K562 (cell line): Measurements from ENCODE around the gene BIN1. TPM values are rescaled to one million over a fixed set of nuclear protein-coding genes. Genes with fewer than 3 reads are reported as not detected.
A peak's percentile ranks its signal among the peaks of the same experiment; 100 is the strongest.

ENCODE experiments used
- BCL6 ChIP-seq: fragments of 250-450 bp; sonication (Bioruptor Pico); IDR thresholded peaks from 2 replicates; pipeline ENCODE4 v1.4.0; 2020
- BDP1 ChIP-seq: IDR thresholded peaks from 3 replicates; pipeline ENCODE4 v1.6.1; 2011; ENCODE audit not compliant: insufficient read length, insufficient read depth
- CEBPB ChIP-seq: fragments of 450-650 bp; IDR thresholded peaks from 2 replicates; pipeline ENCODE4 v1.6.1; 2016; ENCODE audit warnings: missing genetic modification characterization, missing compliant biosample characterization
- CTBP1 ChIP-seq: fragments of 450-650 bp; IDR thresholded peaks from 2 replicates; pipeline ENCODE4 v1.6.1; 2016; ENCODE audit warnings: borderline replicate concordance
- DNMT1 ChIP-seq: fragments of 450-650 bp; IDR thresholded peaks from 2 replicates; pipeline ENCODE4 v1.6.1; 2016; ENCODE audit warnings: antibody characterized with exemption, mild to moderate bottlenecking
- EHMT2 ChIP-seq: fragments of 450-650 bp; IDR thresholded peaks from 2 replicates; pipeline ENCODE4 v1.6.1; 2018; ENCODE audit warnings: antibody characterized with exemption
- FOXA1 ChIP-seq: fragments of 450-650 bp; IDR thresholded peaks from 2 replicates; pipeline ENCODE4 v1.6.1; 2016; ENCODE audit warnings: mild to moderate bottlenecking, borderline replicate concordance
- GABPA ChIP-seq: fragments of 200-800 bp; sonication (Bioruptor generic); conservative IDR thresholded peaks from 2 replicates; pipeline ENCODE4 v1.6.1; 2016; ENCODE audit warnings: low read depth, missing genetic modification characterization, missing compliant biosample characterization
- HDAC8 ChIP-seq: fragments of 450-650 bp; IDR thresholded peaks from 2 replicates; pipeline ENCODE4 v1.6.1; 2016; ENCODE audit warnings: mild to moderate bottlenecking, missing genetic modification characterization, moderate library complexity, missing compliant biosample characterization
- MBD2 ChIP-seq: sonication (generic); IDR thresholded peaks from 2 replicates; pipeline ENCODE4 v1.6.1; 2016; ENCODE audit warnings: low read depth, borderline replicate concordance
- MEF2A ChIP-seq: IDR thresholded peaks from 2 replicates; pipeline ENCODE4 v1.6.1; 2011; ENCODE audit warnings: low read depth, mild to moderate bottlenecking, low read length, moderate library complexity; ENCODE audit not compliant: control insufficient read depth
- MIER1 ChIP-seq: fragments of 450-650 bp; IDR thresholded peaks from 2 replicates; pipeline ENCODE4 v1.6.1; 2016; ENCODE audit warnings: antibody characterized with exemption, mild to moderate bottlenecking, low read depth
- NCOA1 ChIP-seq: fragments of 450-650 bp; IDR thresholded peaks from 2 replicates; pipeline ENCODE4 v1.6.1; 2016; ENCODE audit warnings: low read depth
- PHB2 ChIP-seq: fragments of 450-650 bp; IDR thresholded peaks from 2 replicates; pipeline ENCODE4 v1.6.1; 2017; ENCODE audit warnings: low read depth
- POLR3A ChIP-seq: IDR thresholded peaks from 2 replicates; pipeline ENCODE4 v1.6.1; 2011; ENCODE audit warnings: borderline replicate concordance, mild to moderate bottlenecking, moderate library complexity; ENCODE audit not compliant: insufficient read length, insufficient read depth; ENCODE audit errors: extremely low read depth
- SAFB ChIP-seq: fragments of 200-400 bp; formaldehyde crosslinking; IDR thresholded peaks from 2 replicates; pipeline ENCODE4 v1.6.1; 2017; ENCODE audit warnings: low read depth, low read length, borderline replicate concordance
- SLC30A9 ChIP-seq: fragments of 250-450 bp; sonication (Bioruptor Pico); IDR thresholded peaks from 2 replicates; pipeline ENCODE4 v1.8.0; 2022; ENCODE audit warnings: mild to moderate bottlenecking, moderate library complexity
- ZBTB17 ChIP-seq: fragments of 450-650 bp; formaldehyde crosslinking; IDR thresholded peaks from 2 replicates; pipeline ENCODE4 v1.4.0; 2020; ENCODE audit warnings: mild to moderate bottlenecking
- ZBTB8A ChIP-seq: fragments of 450-650 bp; IDR thresholded peaks from 2 replicates; pipeline ENCODE4 v1.6.1; 2018; ENCODE audit warnings: mild to moderate bottlenecking, moderate library complexity; ENCODE audit not compliant: partially characterized antibody
- ZFP30 ChIP-seq: fragments of 250-450 bp; sonication (Bioruptor Pico); IDR thresholded peaks from 2 replicates; pipeline ENCODE4 v1.8.0; 2022; ENCODE audit warnings: moderate library complexity, mild to moderate bottlenecking, inconsistent platforms, borderline replicate concordance
- ZNF174 ChIP-seq: fragments of 250-450 bp; sonication (Bioruptor Pico); IDR thresholded peaks from 2 replicates; pipeline ENCODE4 v1.4.0; 2020; ENCODE audit warnings: mild to moderate bottlenecking
- ZNF232 ChIP-seq: sonication (generic); formaldehyde crosslinking; IDR thresholded peaks from 2 replicates; pipeline ENCODE4 v1.8.0; 2022; ENCODE audit warnings: mild to moderate bottlenecking, missing genetic modification reagents
- ZNF79 ChIP-seq: fragments of 250-450 bp; sonication (Bioruptor Pico); IDR thresholded peaks from 2 replicates; pipeline ENCODE4 v1.4.0; 2020; ENCODE audit warnings: low read depth, mild to moderate bottlenecking, moderate library complexity
- ZSCAN29 ChIP-seq: fragments of 450-650 bp; IDR thresholded peaks from 2 replicates; pipeline ENCODE4 v1.6.1; 2017
- polyA plus RNA-seq, 8 experiments: library from polyadenylated mRNA; depleted of rRNA in 4 of 8; stranded (reverse) in 5 of 8; unstranded in 3 of 8; fragments of >200 nt; fragmentation: Nextera tagmentation in 2 of 8; fragmentation: Illumina TruSeq in 1 of 8; extraction: Ambion mirVana in 2 of 8; extraction: Trizol in 1 of 8; gene quantifications; 2 replicates each; pipeline versions ENCODE4 v1.2.1 to v1.2.3, GENCODE V29; 2011 to 2014; ENCODE audit warnings: inconsistent platforms in 1 of 8, missing spikeins in 1 of 8
- total RNA-seq, 7 experiments: library from RNA; depleted of rRNA in 6 of 7; stranded (reverse); fragments of >200 nt in 6 of 7; fragmentation: Illumina TruSeq in 2 of 7; extraction: Trizol in 2 of 7; gene quantifications; 2 replicates each; pipeline versions ENCODE4 v1.2.1 to v1.2.3, GENCODE V29; 2011 to 2021; ENCODE audit warnings: low replicate concordance in 1 of 7
- TF ChIP-seq, protein P1 (sequence below): sonication (generic); formaldehyde crosslinking; IDR thresholded peaks from 2 replicates; pipeline ENCODE4 v1.8.0; 2022; ENCODE audit warnings: mild to moderate bottlenecking, missing genetic modification reagents
- TF ChIP-seq, protein P2 (sequence below): fragments of 250-450 bp; sonication (Bioruptor Pico); IDR thresholded peaks from 2 replicates; pipeline ENCODE4 v1.8.0; 2021; ENCODE audit warnings: moderate library complexity, mild to moderate bottlenecking, inconsistent platforms
- TF ChIP-seq, protein P3 (sequence below): fragments of 250-450 bp; sonication (Bioruptor Pico); IDR thresholded peaks from 2 replicates; pipeline ENCODE4 v1.4.0; 2020; ENCODE audit warnings: borderline replicate concordance

BIN1 gene
- total and polyA plus RNA-seq, 9 of the 15 experiments (the other 6 are each of a cell fraction or from before 2014, with no cell fraction given): 0.04 to 2.8 (median 0.79) TPM; not detected in 1

DNA sequence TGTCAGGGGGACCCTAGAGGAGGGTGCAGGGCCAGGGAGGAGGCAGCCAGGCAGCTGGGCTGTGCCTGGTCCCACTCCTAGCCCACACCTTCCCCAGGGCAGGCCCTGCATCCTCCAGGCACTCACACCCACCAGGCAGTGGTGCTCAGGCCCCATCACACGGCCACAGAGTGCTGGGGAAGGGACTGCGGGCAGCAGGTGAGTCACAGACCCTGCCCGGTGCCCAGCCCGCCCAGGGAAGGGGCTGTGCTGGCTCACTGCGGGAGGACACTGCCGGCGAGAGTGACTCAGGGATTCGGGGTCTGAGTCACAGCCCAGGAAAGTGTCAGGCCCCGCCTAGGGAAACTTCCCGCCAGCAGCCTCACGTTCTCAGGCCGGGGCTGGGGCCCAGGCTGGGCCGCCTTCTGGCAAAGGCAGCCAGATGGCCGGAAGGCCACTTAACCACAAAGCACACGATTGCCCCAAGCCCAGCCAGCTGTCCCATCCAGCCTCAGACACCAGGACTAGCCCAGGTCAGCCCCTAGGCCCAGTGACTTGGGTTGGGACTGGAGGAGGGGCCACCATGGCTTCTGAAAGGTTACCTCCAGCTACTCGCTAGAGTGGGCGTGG, 42.2 kb downstream of the BIN1 start (continued):
- no peak for TF ChIP-seq POLR3A
- TF ChIP-seq PHB2: no peak
- no peak for TF ChIP-seq ZFP30
- peak; percentile 55; the same call in 1 of the 2 replicates for TF ChIP-seq MBD2
- TF ChIP-seq, protein P1, sequence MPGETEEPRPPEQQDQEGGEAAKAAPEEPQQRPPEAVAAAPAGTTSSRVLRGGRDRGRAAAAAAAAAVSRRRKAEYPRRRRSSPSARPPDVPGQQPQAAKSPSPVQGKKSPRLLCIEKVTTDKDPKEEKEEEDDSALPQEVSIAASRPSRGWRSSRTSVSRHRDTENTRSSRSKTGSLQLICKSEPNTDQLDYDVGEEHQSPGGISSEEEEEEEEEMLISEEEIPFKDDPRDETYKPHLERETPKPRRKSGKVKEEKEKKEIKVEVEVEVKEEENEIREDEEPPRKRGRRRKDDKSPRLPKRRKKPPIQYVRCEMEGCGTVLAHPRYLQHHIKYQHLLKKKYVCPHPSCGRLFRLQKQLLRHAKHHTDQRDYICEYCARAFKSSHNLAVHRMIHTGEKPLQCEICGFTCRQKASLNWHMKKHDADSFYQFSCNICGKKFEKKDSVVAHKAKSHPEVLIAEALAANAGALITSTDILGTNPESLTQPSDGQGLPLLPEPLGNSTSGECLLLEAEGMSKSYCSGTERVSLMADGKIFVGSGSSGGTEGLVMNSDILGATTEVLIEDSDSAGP (CRISPR knock-in tag): no peak
- TF ChIP-seq ZNF174 (CRISPR knock-in tag): no peak
- 0 out of 2 replicates have a peak, but pooled peaks have one; percentile 32 for TF ChIP-seq DNMT1
- no peak for TF ChIP-seq SLC30A9
- TF ChIP-seq EHMT2: no peak; the same call in 1 of the 2 replicates
- TF ChIP-seq MIER1: no peak
- TF ChIP-seq CTBP1: peak; percentile 98
- TF ChIP-seq BDP1: no peak
- TF ChIP-seq, protein P2, sequence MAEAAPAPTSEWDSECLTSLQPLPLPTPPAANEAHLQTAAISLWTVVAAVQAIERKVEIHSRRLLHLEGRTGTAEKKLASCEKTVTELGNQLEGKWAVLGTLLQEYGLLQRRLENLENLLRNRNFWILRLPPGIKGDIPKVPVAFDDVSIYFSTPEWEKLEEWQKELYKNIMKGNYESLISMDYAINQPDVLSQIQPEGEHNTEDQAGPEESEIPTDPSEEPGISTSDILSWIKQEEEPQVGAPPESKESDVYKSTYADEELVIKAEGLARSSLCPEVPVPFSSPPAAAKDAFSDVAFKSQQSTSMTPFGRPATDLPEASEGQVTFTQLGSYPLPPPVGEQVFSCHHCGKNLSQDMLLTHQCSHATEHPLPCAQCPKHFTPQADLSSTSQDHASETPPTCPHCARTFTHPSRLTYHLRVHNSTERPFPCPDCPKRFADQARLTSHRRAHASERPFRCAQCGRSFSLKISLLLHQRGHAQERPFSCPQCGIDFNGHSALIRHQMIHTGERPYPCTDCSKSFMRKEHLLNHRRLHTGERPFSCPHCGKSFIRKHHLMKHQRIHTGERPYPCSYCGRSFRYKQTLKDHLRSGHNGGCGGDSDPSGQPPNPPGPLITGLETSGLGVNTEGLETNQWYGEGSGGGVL (CRISPR knock-in tag): no peak
- peak; percentile 24; the same call in 1 of the 2 replicates for TF ChIP-seq ZSCAN29
- no peak; the same call in 1 of the 2 replicates for TF ChIP-seq MEF2A
- TF ChIP-seq ZNF79: no peak
- TF ChIP-seq FOXA1: no peak
- TF ChIP-seq NCOA1: peak; percentile 80; the same call in 1 of the 2 replicates
- no peak for TF ChIP-seq ZNF232 (CRISPR knock-in tag)
- TF ChIP-seq CEBPB: no peak
- TF ChIP-seq BCL6: no peak
- TF ChIP-seq GABPA (tag): peak; percentile 68
- TF ChIP-seq HDAC8 (tag): no peak
- TF ChIP-seq ZBTB17 (CRISPR knock-in tag): peak; percentile 75
- TF ChIP-seq SAFB: no peak; the same call in 1 of the 2 replicates
- TF ChIP-seq ZBTB8A: no peak
- TF ChIP-seq, protein P3, sequence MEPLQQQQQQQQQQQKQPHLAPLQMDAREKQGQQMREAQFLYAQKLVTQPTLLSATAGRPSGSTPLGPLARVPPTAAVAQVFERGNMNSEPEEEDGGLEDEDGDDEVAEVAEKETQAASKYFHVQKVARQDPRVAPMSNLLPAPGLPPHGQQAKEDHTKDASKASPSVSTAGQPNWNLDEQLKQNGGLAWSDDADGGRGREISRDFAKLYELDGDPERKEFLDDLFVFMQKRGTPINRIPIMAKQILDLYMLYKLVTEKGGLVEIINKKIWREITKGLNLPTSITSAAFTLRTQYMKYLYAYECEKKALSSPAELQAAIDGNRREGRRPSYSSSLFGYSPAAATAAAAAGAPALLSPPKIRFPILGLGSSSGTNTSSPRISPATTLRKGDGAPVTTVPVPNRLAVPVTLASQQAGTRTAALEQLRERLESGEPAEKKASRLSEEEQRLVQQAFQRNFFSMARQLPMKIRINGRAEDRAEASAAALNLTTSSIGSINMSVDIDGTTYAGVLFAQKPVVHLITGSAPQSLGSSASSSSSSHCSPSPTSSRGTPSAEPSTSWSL (CRISPR knock-in tag): no peak
